D721Med (cell line): ENCODE data around the gene RSF1.
"Not testable (repeated sequence)": the region's sequence is repeated elsewhere in the genome, so short reads cannot be mapped to it uniquely, and the experiment has no call there.

Experiments
- DNase-seq: peaks from one replicate; pipeline ENCODE4 v3.0.0; 2011; ENCODE audit warnings: low spot score; ENCODE audit not compliant: insufficient read length
- FAIRE-seq: peaks from 2 replicates; lab custom pipeline; 2011; peaks lifted over from hg19 to GRCh38; lab: Jason Lieb, UNC
- TF ChIP-seq, protein P1 (sequence below): IDR thresholded peaks from 2 replicates; pipeline ENCODE4 v1.5.1; 2012; ENCODE audit warnings: mild to moderate bottlenecking, control low read depth; ENCODE audit not compliant: insufficient read depth; ENCODE audit errors: missing control alignments

RSF1 gene

GRCh38 chr11:77647654-77648305 is 172.7 kb downstream of the RSF1 start:
- no peak for FAIRE-seq
- DNase-seq: no peak
- TF ChIP-seq, protein P1, sequence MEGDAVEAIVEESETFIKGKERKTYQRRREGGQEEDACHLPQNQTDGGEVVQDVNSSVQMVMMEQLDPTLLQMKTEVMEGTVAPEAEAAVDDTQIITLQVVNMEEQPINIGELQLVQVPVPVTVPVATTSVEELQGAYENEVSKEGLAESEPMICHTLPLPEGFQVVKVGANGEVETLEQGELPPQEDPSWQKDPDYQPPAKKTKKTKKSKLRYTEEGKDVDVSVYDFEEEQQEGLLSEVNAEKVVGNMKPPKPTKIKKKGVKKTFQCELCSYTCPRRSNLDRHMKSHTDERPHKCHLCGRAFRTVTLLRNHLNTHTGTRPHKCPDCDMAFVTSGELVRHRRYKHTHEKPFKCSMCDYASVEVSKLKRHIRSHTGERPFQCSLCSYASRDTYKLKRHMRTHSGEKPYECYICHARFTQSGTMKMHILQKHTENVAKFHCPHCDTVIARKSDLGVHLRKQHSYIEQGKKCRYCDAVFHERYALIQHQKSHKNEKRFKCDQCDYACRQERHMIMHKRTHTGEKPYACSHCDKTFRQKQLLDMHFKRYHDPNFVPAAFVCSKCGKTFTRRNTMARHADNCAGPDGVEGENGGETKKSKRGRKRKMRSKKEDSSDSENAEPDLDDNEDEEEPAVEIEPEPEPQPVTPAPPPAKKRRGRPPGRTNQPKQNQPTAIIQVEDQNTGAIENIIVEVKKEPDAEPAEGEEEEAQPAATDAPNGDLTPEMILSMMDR: no peak

- DNase-seq: no peak
- TF ChIP-seq, protein P1: no peak
- FAIRE-seq: no peak
These were observed 175.6 kb downstream of the RSF1 start for GRCh38 chr11:77644887-77645286.

DNA sequence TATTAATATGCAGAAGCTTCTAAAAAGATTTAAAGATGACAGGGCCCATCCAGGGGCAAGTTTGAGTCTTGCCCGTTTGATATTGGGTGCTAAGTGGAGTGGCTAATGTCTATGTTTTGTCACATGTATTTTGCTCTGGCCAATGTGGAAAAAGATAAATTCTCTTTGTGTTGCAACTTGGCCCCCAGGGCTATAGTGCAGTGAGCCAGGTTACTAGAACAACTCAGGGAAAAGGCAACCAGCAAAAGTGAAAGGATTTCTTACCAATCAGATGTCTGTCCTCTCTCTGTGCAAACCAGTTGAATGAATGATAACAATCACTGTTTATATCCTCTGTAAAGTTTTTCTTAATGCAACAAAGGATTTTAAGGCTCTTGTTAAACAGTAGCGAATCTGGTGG is 178.3 kb downstream of the RSF1 start:
- FAIRE-seq (no peak), DNase-seq (no peak)
- TF ChIP-seq, protein P1: no peak

GRCh38 chr11:77637345-77638165 is 183.0 kb downstream of the RSF1 start, which contains the start of gene CLNS1A:
Gene CLNS1A, minus strand, starts transcription at chr11:77637794. Its CDS starts 80 bp downstream, at chr11:77637714.
- DNase-seq (peak; percentile 32), FAIRE-seq (no peak)
- TF ChIP-seq, protein P1: no peak

DNA sequence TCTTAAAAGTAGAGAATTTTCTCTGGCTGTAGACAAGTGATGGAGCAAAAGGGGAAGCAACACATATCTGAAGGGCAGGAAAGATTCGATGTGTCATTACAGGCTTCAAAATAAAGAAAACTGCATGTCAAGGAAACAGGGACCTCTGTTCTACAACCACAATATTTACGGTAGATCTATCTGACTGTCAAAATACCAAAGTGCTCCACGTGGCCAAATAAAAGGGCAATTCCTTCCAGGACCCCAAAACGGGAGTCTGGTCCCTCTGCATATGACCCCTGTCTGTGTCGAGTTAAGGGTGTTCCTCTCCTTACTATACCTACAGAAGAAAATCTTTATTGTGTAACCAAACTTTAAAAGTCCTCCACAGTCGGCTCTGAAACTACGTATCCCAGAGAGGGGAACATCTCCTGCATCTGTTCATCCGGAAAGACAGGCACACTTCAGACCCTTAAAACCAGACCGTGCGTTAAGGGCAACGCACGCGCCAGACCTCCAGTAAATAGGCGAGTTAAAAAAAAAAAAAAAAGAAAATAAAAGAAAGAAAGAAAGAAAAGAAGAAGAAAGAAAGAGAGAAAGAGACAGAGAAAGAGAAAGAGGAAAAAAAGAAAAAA is 183.7 kb downstream of the RSF1 start:
- TF ChIP-seq, protein P1: no peak
- no peak for DNase-seq
- no peak for FAIRE-seq

- not testable (repeated sequence) for DNase-seq, FAIRE-seq
These were observed 186.6 kb downstream of the RSF1 start for GRCh38 chr11:77633926-77634325.

- no peak for FAIRE-seq
- no peak for DNase-seq
- TF ChIP-seq, protein P1: no peak
These were observed 190.3 kb downstream of the RSF1 start for GRCh38 chr11:77630157-77630710.
